ENCODE data around the gene KLK14.
A peak's percentile ranks its signal among the peaks of the same experiment; 100 is the strongest.

KLK14 gene

GRCh38 chr19:51108066-51108804, 25.5 kb upstream of the KLK14 start, which contains the start of gene CTU1:
Gene CTU1, minus strand, starts transcription at chr19:51108409. Its CDS starts 3,840 bp downstream, at chr19:51104569.
- DNase-seq (ENCODE audit: low spot score) = peak; percentile 99

- DNase-seq (ENCODE audit: low spot score) = no peak
Observed at GRCh38 chr19:51107406-51108065, 24.8 kb upstream of the KLK14 start.

GRCh38 chr19:51103926-51104341, 21.2 kb upstream of the KLK14 start:
- no peak for DNase-seq (ENCODE audit: low spot score)

GRCh38 chr19:51102991-51103390, 20.3 kb upstream of the KLK14 start:
- DNase-seq (ENCODE audit: low spot score) = no peak

GRCh38 chr19:51101171-51101865, 18.6 kb upstream of the KLK14 start:
- DNase-seq (ENCODE audit: low spot score) = no peak

GRCh38 chr19:51100601-51101000, 17.9 kb upstream of the KLK14 start:
- DNase-seq (ENCODE audit: low spot score) = no peak

GRCh38 chr19:51099047-51099382, 16.3 kb upstream of the KLK14 start:
- no peak for DNase-seq (ENCODE audit: low spot score)

- DNase-seq (ENCODE audit: low spot score) = peak; percentile 27
Observed at GRCh38 chr19:51098365-51099046, 15.8 kb upstream of the KLK14 start.

GRCh38 chr19:51097796-51098195, 15.1 kb upstream of the KLK14 start:
- DNase-seq (ENCODE audit: low spot score) = no peak

GRCh38 chr19:51097166-51097738, 14.6 kb upstream of the KLK14 start:
- peak; percentile 61 for DNase-seq (ENCODE audit: low spot score)

- no peak for DNase-seq (ENCODE audit: low spot score)
Observed at GRCh38 chr19:51096473-51097165, 13.9 kb upstream of the KLK14 start.

- DNase-seq (ENCODE audit: low spot score) = peak; percentile 19
Observed at GRCh38 chr19:51094696-51095279, 12.1 kb upstream of the KLK14 start.

GRCh38 chr19:51093510-51094345, 11.0 kb upstream of the KLK14 start:
- DNase-seq (ENCODE audit: low spot score) = no peak

GRCh38 chr19:51093101-51093500, 10.4 kb upstream of the KLK14 start:
- no peak for DNase-seq (ENCODE audit: low spot score)

GRCh38 chr19:51091895-51092873, 9.5 kb upstream of the KLK14 start:
- no peak for DNase-seq (ENCODE audit: low spot score)

- no peak for DNase-seq (ENCODE audit: low spot score)
Observed at GRCh38 chr19:51091126-51091525, 8.4 kb upstream of the KLK14 start.

- DNase-seq (ENCODE audit: low spot score) = no peak
Observed at GRCh38 chr19:51090471-51090870, 7.8 kb upstream of the KLK14 start.

GRCh38 chr19:51089786-51090185, 7.1 kb upstream of the KLK14 start:
- no peak for DNase-seq (ENCODE audit: low spot score)

All from CD4-positive, alpha-beta T cell treated with Interleukin-2 at 100 ng/mL for 4 hours (primary cell).